Measurements from ENCODE around the gene CNTN4. TPM values are rescaled to one million over a fixed set of nuclear protein-coding genes. Genes with fewer than 3 reads are reported as not detected.

Gene CNTN4
- total RNA-seq, 3 donors from 2014 or later (not counting 1 experiment from before 2014, with no cell fraction given) = not detected

- no peaks in the 10 kb centered on the region for H3K4me1 Mint-ChIP-seq
- peaks cover 0 to 4% of the 10 kb centered on the region in 2 donors for H3K27me3 Mint-ChIP-seq (ENCODE audit: low read depth in 2 of 2)
- ATAC-seq (no peak), DNase-seq (no peak)
- no peaks in the 10 kb centered on the region for H3K36me3 Mint-ChIP-seq
- Histone ChIP-seq H3K4me1 (ENCODE audit: control insufficient read depth, insufficient read depth, low read length) (no peaks in the 10 kb centered on the region), H3K9me3 (ENCODE audit: control insufficient read depth, insufficient read depth, low read length) (no peaks in the 10 kb centered on the region), H3K27me3 (ENCODE audit: control insufficient read depth, insufficient read depth, low read length) (no peaks in the 10 kb centered on the region), H3K4me3 (ENCODE audit: low read length) (no peak overlapping the region), H3K27ac (ENCODE audit: low read length) (no peak overlapping the region), H3K36me3 (ENCODE audit: control insufficient read depth, insufficient read depth, low read length) (no peaks in the 10 kb centered on the region)
- TF ChIP-seq CTCF (IDR thresholded peaks at IDR 0.05) = no peak
- 90% methylated on average over 2 of the region's 2 CpGs for WGBS (ENCODE audit: insufficient coverage)
- intact Hi-C loops (cut with micrococcal nuclease) = no loop called here
- H3K27ac Mint-ChIP-seq = no peak overlapping the region
- H3K4me3 Mint-ChIP-seq = no peak overlapping the region
- no peaks in the 10 kb centered on the region for H3K9me3 Mint-ChIP-seq
Observed at GRCh38 chr3:3065876-3066275, 967.2 kb downstream of the CNTN4 start.

GRCh38 chr3:3066378-3066777, 967.7 kb downstream of the CNTN4 start:
- H3K27me3 ChIP-seq (ENCODE audit: control insufficient read depth, insufficient read depth, low read length) = no peaks in the 10 kb centered on the region
- no peak for TF ChIP-seq CTCF (IDR thresholded peaks at IDR 0.05)
- no peak overlapping the region for H3K4me3 Mint-ChIP-seq
- no peak for ATAC-seq
- no peak overlapping the region for H3K27ac ChIP-seq (ENCODE audit: low read length)
- no peaks in the 10 kb centered on the region for H3K9me3 Mint-ChIP-seq
- 49% methylated on average over 2 of the region's 2 CpGs for WGBS (ENCODE audit: insufficient coverage)
- H3K4me1 Mint-ChIP-seq = no peaks in the 10 kb centered on the region
- no peak for DNase-seq
- peaks cover 0 to 4% of the 10 kb centered on the region in 2 donors for H3K27me3 Mint-ChIP-seq (ENCODE audit: low read depth in 2 of 2)
- no peaks in the 10 kb centered on the region for H3K4me1 ChIP-seq (ENCODE audit: control insufficient read depth, insufficient read depth, low read length)
- intact Hi-C loops (cut with micrococcal nuclease) = no loop called here
- H3K27ac Mint-ChIP-seq = no peak overlapping the region
- no peak overlapping the region for H3K4me3 ChIP-seq (ENCODE audit: low read length)
- no peaks in the 10 kb centered on the region for H3K36me3 Mint-ChIP-seq
- no peaks in the 10 kb centered on the region for H3K9me3 ChIP-seq (ENCODE audit: control insufficient read depth, insufficient read depth, low read length)
- H3K36me3 ChIP-seq (ENCODE audit: control insufficient read depth, insufficient read depth, low read length) = no peaks in the 10 kb centered on the region

GRCh38 chr3:3066910-3067309, 968.2 kb downstream of the CNTN4 start:
- TF ChIP-seq CTCF (IDR thresholded peaks at IDR 0.05) = no peak
- H3K4me1 Mint-ChIP-seq = no peaks in the 10 kb centered on the region
- H3K27ac ChIP-seq (ENCODE audit: low read length) = no peak overlapping the region
- no peaks in the 10 kb centered on the region for H3K36me3 ChIP-seq (ENCODE audit: control insufficient read depth, insufficient read depth, low read length)
- DNase-seq (no peak), ATAC-seq (no peak)
- H3K27me3 ChIP-seq (ENCODE audit: control insufficient read depth, insufficient read depth, low read length) = no peaks in the 10 kb centered on the region
- H3K4me1 ChIP-seq (ENCODE audit: control insufficient read depth, insufficient read depth, low read length) = no peaks in the 10 kb centered on the region
- WGBS (ENCODE audit: insufficient coverage) = 77% methylated on average over 3 of the region's 4 CpGs
- H3K4me3 ChIP-seq (ENCODE audit: low read length) = no peak overlapping the region
- intact Hi-C loops (cut with micrococcal nuclease) = no loop called here
- H3K36me3 Mint-ChIP-seq = no peaks in the 10 kb centered on the region
- no peak overlapping the region for H3K4me3 Mint-ChIP-seq
- H3K9me3 Mint-ChIP-seq = no peaks in the 10 kb centered on the region
- no peak overlapping the region for H3K27ac Mint-ChIP-seq
- H3K27me3 Mint-ChIP-seq (ENCODE audit: low read depth in 2 of 2) = peaks cover 0 to 4% of the 10 kb centered on the region in 2 donors
- H3K9me3 ChIP-seq (ENCODE audit: control insufficient read depth, insufficient read depth, low read length) = no peaks in the 10 kb centered on the region

GRCh38 chr3:3068358-3068881, 969.8 kb downstream of the CNTN4 start:
- Histone ChIP-seq H3K36me3 (ENCODE audit: control insufficient read depth, insufficient read depth, low read length) (no peaks in the 10 kb centered on the region), H3K27me3 (ENCODE audit: control insufficient read depth, insufficient read depth, low read length) (no peaks in the 10 kb centered on the region), H3K4me1 (ENCODE audit: control insufficient read depth, insufficient read depth, low read length) (no peaks in the 10 kb centered on the region), H3K27ac (ENCODE audit: low read length) (no peak overlapping the region), H3K4me3 (ENCODE audit: low read length) (no peak overlapping the region), H3K9me3 (ENCODE audit: control insufficient read depth, insufficient read depth, low read length) (no peaks in the 10 kb centered on the region)
- Mint-ChIP-seq H3K4me1 (no peaks in the 10 kb centered on the region), H3K27ac (no peak overlapping the region), H3K36me3 (no peaks in the 10 kb centered on the region), H3K4me3 (no peak overlapping the region), H3K9me3 (no peaks in the 10 kb centered on the region), H3K27me3 (ENCODE audit: low read depth in 2 of 2) (peaks cover 0 to 4% of the 10 kb centered on the region in 2 donors)
- intact Hi-C loops (cut with micrococcal nuclease) = no loop called here
- WGBS (ENCODE audit: insufficient coverage) = 100% methylated on average over 1 of the region's 1 CpG
- no peak for DNase-seq
- ATAC-seq = no peak
- no peak for TF ChIP-seq CTCF (IDR thresholded peaks at IDR 0.05)
